Fibroblast of villous mesenchyme (primary cell): ENCODE data around the gene HCLS1. TPM values are rescaled to one million over a fixed set of nuclear protein-coding genes. Genes with fewer than 3 reads are reported as not detected.

Experiments used
- DNase-seq: peaks from one replicate; pipeline ENCODE4 v3.0.0-alpha.2; 2010; ENCODE audit warnings: low read depth
- H3K4me3 ChIP-seq: 2 replicates; pipeline ENCODE4 v1.5.1; 2011; ENCODE audit warnings: low read depth, mild to moderate bottlenecking, low read length
- small RNA-seq: library from RNA; depleted of rRNA; stranded (forward); fragments of <200 nt; gene quantifications from one replicate; pipeline ENCODE3, GENCODE V24; 2012
- total RNA-seq: library from RNA; depleted of rRNA; stranded (reverse); fragments of >200 nt; gene quantifications from 2 replicates; pipeline ENCODE4 v1.2.3, GENCODE V29; 2012
- TF ChIP-seq, protein P1 (sequence below): IDR thresholded peaks from 2 replicates; pipeline ENCODE4 v1.5.1; 2012; ENCODE audit warnings: low read depth, mild to moderate bottlenecking, low read length; ENCODE audit not compliant: insufficient read depth

HCLS1 gene
- total RNA-seq, 1 donor = 0.86 TPM

- no peak for DNase-seq
- H3K4me3 ChIP-seq = no peak overlapping the region
- TF ChIP-seq, protein P1, sequence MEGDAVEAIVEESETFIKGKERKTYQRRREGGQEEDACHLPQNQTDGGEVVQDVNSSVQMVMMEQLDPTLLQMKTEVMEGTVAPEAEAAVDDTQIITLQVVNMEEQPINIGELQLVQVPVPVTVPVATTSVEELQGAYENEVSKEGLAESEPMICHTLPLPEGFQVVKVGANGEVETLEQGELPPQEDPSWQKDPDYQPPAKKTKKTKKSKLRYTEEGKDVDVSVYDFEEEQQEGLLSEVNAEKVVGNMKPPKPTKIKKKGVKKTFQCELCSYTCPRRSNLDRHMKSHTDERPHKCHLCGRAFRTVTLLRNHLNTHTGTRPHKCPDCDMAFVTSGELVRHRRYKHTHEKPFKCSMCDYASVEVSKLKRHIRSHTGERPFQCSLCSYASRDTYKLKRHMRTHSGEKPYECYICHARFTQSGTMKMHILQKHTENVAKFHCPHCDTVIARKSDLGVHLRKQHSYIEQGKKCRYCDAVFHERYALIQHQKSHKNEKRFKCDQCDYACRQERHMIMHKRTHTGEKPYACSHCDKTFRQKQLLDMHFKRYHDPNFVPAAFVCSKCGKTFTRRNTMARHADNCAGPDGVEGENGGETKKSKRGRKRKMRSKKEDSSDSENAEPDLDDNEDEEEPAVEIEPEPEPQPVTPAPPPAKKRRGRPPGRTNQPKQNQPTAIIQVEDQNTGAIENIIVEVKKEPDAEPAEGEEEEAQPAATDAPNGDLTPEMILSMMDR = no peak
Measured at GRCh38 chr3:121584418-121584817, 76.3 kb downstream of the HCLS1 start.

- TF ChIP-seq, protein P1 = no peak
- H3K4me3 ChIP-seq = no peak overlapping the region
- DNase-seq = no peak
Measured at GRCh38 chr3:121581691-121582090, 79.0 kb downstream of the HCLS1 start.

Small RNA genes lying within 50 kb of the gene (small RNA-seq; reads per million reads assigned to genes)
- not detected for gene RNU4-62P

Other genes starting within 250 kb of the HCLS1 start
- 6.4 and 6.9 TPM in 2 replicates for gene POLQ, start 114.9 kb downstream of the HCLS1 start, total RNA-seq
- not detected in 2 replicates for gene ARGFX, start 93.0 kb downstream of the HCLS1 start, total RNA-seq
- gene FBXO40, start 67.5 kb downstream of the HCLS1 start, total RNA-seq = under 0.01 TPM in 1 of 2 replicates, not detected in the other
- 51.8 and 60.6 TPM in 2 replicates for gene GOLGB1, start 88.8 kb upstream of the HCLS1 start, total RNA-seq
- 17.7 and 18.1 TPM in 2 replicates for gene IQCB1, start 174.2 kb upstream of the HCLS1 start, total RNA-seq
- 0.32 and 0.43 TPM in 2 replicates for gene EAF2, start 174.3 kb upstream of the HCLS1 start, total RNA-seq
- under 0.01 and 0.43 TPM in 2 replicates for gene SLC15A2, start 233.5 kb upstream of the HCLS1 start, total RNA-seq